Liver (tissue), 3 donors: ENCODE results near the gene SERPINI1.

Experiments used
- CTCF ChIP-seq: fragments of 150-350 bp; IDR thresholded peaks from 2 replicates; pipeline ENCODE4 v1.5.1; 2017; ENCODE audit warnings: improper control_type of control experiment, low read depth, low read length; ENCODE audit not compliant: missing input control
- GABPA ChIP-seq, 2 donors: IDR thresholded peaks in 1 of 2; conservative IDR thresholded peaks in 1 of 2; 2 replicates each; pipeline ENCODE4 v1.6.1; 2016; ENCODE audit warnings: antibody characterized with exemption in 2 of 2, mild to moderate bottlenecking in 1 of 2, moderate library complexity in 1 of 2
- NR2F2 ChIP-seq: IDR thresholded peaks from 2 replicates; pipeline ENCODE4 v1.6.1; 2016; ENCODE audit warnings: antibody characterized with exemption
- RAD21 ChIP-seq, 2 donors: IDR thresholded peaks; 2 replicates each; pipeline ENCODE4 v1.6.1; 2016; ENCODE audit warnings: antibody characterized with exemption in 2 of 2, mild to moderate bottlenecking in 2 of 2
- REST ChIP-seq: IDR thresholded peaks from 2 replicates; pipeline ENCODE4 v1.6.1; 2016; ENCODE audit warnings: antibody characterized with exemption, mild to moderate bottlenecking
- RXRA ChIP-seq, 2 donors: IDR thresholded peaks; 2 replicates each; pipeline ENCODE4 v1.6.1; 2017 to 2018; ENCODE audit warnings: antibody characterized with exemption in 2 of 2, mild to moderate bottlenecking in 1 of 2
- TAF1 ChIP-seq: conservative IDR thresholded peaks from 2 replicates; pipeline ENCODE4 v1.6.1; 2016; ENCODE audit warnings: antibody characterized with exemption, mild to moderate bottlenecking
- donor health status: healthy.
- donor health status: healthy.

- TF ChIP-seq TAF1 = no peak
- no peak for TF ChIP-seq CTCF
- no peak for TF ChIP-seq RAD21 (IDR thresholded peaks at IDR 0.05)
- no peak for TF ChIP-seq GABPA (IDR thresholded peaks at IDR 0.05 in 1 of 2, conservative IDR thresholded peaks at IDR 0.05 in 1 of 2)
- no peak for TF ChIP-seq NR2F2
- no peak for TF ChIP-seq REST
- no peak for TF ChIP-seq RXRA (IDR thresholded peaks at IDR 0.05)
Observed at GRCh38 chr3:167736997-167737396, 1.5 kb downstream of the SERPINI1 start.
